ENCODE measurements around the gene PSTPIP1.

DNA sequence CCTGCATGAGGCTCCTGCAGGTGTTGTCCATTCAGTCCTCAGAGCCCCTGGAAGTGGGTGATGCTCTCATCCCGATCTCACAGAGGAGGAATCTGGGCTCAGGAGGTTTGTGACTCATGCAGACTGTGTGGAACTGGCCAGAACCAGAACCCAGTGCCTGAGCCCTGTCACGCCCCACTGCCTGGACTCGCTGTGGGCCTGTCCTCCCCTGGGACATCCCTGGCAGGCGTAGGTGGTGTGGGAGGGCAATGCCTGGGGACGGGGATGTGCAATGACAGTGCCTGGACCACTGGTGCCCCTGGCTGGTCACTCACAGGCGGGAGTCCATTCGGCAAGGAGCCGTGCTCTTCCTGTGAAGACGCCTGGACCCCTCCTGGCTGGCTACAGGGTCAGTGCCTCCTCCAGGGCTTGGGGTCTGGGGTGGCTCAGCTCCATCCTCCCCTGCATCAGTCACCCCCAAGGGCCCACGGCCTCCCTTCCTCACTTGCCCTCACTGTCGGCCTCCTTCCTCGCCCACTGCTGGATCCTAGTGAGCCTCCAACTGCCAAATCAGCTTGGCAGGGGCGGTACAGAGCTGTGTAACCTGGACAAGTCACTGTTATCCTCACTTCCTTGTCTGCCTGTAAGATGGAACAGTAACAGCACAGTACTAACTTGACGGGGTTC lies 14.9 kb downstream of the PSTPIP1 start:
- TF ChIP-seq EZH2 (IDR thresholded peaks at IDR 0.05; ENCODE audit: low read length, missing control alignments) = no peak
- TF ChIP-seq, protein P1, sequence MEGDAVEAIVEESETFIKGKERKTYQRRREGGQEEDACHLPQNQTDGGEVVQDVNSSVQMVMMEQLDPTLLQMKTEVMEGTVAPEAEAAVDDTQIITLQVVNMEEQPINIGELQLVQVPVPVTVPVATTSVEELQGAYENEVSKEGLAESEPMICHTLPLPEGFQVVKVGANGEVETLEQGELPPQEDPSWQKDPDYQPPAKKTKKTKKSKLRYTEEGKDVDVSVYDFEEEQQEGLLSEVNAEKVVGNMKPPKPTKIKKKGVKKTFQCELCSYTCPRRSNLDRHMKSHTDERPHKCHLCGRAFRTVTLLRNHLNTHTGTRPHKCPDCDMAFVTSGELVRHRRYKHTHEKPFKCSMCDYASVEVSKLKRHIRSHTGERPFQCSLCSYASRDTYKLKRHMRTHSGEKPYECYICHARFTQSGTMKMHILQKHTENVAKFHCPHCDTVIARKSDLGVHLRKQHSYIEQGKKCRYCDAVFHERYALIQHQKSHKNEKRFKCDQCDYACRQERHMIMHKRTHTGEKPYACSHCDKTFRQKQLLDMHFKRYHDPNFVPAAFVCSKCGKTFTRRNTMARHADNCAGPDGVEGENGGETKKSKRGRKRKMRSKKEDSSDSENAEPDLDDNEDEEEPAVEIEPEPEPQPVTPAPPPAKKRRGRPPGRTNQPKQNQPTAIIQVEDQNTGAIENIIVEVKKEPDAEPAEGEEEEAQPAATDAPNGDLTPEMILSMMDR (conservative IDR thresholded peaks at IDR 0.05 in 1 of 2, IDR thresholded peaks at IDR 0.05 in 1 of 2; ENCODE audit: low read depth in 1 of 2, low read length in 2 of 2) = no peak
